NCI-H1694 (cell line): ENCODE results near the gene PSORS1C2.

ENCODE experiments used
- DNase-seq: peaks from one replicate; lab custom pipeline; 2025; lab: John Stamatoyannopoulos, UW

The PSORS1C2 gene

GRCh38 chr6:31140643-31141042, 1.8 kb upstream of the PSORS1C2 start:
- DNase-seq: no peak

DNA sequence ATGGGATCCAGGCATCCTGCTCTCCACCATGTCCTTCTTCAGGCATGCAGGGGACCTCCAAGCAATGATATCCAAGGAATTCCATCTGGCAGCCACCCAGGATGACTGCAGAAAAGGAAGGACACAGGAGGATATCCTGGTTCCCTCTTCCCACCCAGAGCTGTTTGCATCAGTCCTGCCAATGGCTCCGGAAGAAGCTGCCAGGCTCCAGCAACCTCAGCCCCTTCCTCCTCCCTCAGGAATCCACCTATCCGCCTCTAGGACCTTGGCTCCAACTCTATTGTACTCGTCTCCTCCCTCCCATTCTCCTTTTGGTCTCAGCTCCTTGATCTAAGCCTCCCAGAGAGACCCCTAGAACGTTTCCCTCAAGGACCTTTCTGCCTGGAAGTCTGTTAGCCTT, 733 bp upstream of the PSORS1C2 start:
- DNase-seq: no peak

DNA sequence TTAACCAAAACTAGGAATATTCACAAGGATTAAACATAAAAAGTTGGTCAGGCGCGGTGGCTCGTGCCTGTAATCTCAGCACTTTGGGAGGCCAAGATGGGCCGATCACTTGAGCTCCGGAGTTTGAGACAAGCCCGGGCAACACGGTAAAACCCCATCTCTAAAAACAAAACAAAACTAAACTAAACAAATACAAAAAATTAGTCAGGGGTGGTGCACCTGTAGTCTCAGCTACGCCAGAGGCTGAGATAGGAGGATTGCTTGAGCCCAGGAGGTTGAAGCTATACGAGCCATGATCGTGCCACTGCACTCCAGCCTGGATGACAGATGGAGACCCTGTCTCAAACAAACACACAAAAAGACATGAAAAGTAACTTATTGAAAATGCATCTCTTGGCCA, 3.2 kb downstream of the PSORS1C2 start:
- no peak for DNase-seq

DNA sequence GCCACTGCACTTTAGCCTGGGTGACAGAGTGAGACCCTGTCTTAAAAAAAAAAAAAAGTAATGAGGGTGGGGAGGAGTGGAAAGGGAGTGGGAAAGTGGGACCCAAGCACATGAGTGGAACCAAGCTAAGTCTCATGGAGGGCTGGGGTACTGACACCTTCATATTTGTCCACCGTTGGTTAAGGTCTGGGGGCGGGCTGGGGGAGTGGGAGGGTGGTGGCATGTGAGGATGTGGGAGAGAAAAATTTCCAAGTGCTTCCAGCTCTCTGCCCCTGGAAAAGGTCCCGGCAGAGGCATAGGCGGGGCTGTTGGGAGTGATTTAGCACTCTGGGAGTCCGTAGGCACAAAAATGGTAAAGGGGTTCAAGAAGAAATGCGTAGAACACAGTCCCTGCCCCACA, 6.1 kb downstream of the PSORS1C2 start:
- no peak for DNase-seq

GRCh38 chr6:31131595-31131994, 7.3 kb downstream of the PSORS1C2 start:
- no peak for DNase-seq

DNA sequence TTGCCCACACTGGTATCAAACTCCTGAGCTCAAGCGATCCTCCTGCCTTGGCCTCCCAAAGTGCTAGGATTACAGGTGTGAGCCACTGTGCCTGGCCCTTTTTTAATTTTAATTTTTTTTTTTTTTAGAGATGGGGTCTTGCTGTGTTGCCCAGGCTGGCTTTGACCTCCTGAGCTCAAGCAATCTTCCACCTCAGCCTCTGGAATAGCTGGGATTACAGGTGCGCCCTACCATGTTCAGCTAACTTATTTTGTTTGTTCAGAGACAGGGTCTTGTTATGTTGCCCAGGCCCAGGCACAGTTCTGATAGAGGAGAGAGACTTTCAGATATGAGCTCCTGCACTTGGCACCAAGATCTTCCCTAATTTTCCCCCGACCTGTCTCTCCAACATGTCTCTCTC, 8.1 kb downstream of the PSORS1C2 start:
- DNase-seq: no peak

GRCh38 chr6:31129130-31129529, 9.7 kb downstream of the PSORS1C2 start:
- DNase-seq: no peak

DNA sequence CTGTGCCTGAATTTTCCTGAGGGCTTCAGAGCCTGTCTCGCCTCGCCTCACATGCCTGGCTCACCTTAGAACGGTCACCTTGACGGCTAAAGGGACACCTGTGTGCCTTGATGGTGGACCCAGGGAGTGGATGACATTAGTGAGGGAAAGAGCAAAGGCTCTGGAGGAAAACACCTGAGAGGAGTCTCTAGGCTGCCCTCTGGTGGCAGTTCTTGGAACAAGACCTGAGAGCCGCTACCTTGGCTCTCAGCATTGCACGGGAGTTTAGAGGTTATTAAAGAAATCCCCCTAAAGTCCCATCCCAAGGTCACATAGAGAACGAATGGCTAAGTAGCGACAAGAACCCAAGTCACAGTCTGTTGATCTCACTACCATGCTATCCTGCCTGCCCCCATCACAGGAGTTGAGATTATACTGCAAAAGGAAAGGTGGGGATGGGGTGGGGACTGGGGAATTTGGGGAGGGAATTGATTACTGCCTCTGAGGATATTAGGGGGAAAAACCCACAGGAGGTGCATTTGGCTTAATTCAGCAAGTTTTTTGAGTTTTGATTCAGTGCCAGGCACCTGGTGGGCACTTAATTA, 10.7 kb downstream of the PSORS1C2 start:
- DNase-seq: peak; percentile 11

- DNase-seq: no peak
These were observed 12.3 kb downstream of the PSORS1C2 start for GRCh38 chr6:31126396-31127175.

- no peak for DNase-seq
These were observed 13.1 kb downstream of the PSORS1C2 start for GRCh38 chr6:31125586-31126363.

- no peak for DNase-seq
These were observed 13.7 kb downstream of the PSORS1C2 start for GRCh38 chr6:31125162-31125561.

GRCh38 chr6:31122791-31123706, 15.8 kb downstream of the PSORS1C2 start:
- no peak for DNase-seq

DNA sequence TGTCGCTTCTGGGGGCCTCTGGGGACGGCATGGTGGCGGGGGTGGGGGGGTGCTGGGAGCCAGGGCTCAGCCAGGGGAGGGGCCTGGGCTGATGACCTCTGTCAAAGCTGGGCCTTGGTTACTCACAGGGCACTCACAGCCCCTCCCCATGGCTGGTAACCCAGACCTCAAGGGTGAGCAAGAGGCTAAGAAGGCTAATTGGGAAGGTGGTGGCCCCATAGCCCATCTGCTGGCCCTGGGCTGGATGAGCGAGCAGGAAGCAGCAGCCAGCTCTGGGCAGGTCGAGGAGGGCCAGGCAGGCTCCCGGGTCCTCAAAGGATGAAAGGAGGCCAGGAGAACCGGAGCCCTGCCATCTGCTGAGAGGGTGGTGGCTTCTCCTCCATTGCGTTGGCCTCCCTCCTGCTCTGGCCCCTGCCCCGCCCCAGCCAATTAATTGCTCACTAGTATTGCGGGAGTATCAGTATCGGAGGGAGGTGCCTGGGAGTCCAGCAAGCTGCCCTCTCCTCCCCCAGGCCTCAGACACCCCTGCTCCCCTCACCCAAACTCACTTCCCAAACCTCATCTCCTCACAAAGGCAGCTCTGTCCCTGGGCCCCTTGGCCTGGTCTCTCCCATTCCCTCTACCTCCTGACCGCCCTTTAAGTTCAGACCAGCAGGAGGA, 17.6 kb downstream of the PSORS1C2 start:
- DNase-seq: no peak

DNA sequence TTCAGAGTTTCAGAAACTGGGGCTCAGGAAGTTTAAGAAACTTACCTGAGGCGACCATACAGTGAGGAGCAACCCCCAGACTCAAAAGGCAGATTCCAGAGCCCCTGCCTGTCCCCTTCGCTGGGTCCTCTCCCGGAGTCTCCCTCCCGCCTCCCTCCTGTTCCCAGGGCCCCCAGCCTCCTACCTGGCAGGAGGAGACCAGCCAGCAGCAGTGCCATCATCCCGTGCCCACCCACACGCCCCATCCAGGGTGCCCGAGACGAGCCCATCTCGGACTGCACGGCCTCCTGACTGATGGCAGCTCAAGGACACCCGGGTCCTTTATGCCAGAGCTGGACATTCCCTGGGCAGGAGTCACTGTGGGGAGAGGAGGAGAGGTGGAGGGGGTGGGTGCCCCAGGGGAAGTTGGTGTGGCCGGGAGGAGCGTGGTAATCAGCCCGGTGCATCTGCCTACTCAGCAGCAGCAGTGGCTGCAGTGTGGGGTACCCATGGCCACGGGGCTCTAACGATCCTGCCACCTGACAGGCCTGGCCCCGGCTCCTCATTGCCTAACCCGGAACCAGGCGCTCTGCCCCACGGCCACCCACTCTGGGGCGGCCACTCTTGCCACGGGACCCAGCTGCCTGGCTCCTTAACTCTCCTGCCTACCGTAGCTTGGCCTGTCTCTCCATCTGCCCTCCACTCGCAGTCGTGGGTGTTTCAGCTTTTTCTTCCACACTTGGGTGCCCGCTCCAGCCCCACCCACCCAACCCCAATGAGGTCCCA, 18.5 kb downstream of the PSORS1C2 start, which contains the start of gene CDSN:
TSS of gene CDSN (minus strand) at position 296 of the 765 bp plus-strand sequence. CDS start at position 269, 27 bp downstream.
- no peak for DNase-seq

GRCh38 chr6:31118178-31118577, 20.7 kb downstream of the PSORS1C2 start:
- DNase-seq: no peak

DNA sequence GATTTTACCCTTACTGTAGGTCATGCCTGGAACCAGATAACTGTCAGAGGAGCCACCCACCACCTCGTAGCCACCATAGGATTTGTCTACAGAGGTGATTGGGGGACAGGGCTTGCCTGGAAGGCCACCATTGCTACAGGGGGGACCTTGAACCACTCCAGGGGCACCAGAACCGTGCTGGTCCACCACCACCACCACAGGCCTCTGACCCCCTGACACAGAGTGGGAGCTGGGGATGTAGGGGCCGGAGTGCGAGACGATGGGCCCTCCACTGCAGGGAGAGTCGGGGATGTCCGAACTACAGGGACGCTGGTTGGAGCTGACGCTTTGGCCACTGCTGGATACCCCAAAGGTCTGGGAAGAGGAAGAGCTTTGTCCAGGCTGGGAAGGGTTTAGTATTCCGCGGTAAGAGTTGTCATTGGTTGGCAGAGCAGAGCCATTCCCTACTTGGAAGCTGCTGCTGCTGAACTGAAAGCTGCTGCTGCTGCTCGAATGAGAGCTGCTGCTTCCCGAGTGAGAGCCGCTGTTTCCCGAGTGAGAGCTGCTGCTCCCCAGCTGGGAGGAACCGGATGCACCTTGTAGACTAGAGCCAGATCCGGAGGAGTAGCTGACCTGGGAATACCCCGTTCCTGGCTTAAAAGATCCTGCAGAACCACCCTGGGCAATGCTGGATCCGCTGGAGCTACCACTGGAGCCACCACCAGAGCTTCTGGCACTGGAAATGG, 22.0 kb downstream of the PSORS1C2 start:
- DNase-seq: no peak

DNA sequence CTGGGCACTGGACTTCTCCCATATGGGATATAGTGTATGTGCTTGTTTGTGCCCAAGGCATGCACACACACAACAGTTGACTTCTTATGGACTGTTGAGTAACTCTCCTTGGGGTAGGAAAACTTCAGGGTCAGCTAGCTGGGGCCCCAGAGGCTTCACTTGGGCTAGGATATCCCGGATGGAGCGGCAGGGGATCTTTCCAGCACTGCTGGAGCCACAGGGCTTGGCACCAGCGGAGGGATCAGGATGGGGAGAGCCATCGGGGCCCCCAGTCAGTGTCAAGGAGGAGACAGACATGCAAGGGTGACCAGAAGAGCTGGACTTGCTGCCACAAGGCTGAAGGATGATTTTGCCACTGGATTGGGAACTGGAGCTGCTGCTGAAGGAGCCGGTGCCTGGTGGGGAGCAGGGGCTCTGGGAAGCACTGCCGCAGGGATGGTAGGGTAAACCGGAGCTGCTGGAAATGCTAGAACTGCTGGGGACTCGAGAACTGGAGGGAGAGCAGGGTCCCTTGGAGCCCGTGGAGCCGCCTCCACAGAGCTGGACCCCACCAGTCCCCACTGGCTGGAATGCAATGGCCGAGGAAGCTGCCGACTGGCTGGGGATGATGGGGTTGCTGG, 22.8 kb downstream of the PSORS1C2 start:
- no peak for DNase-seq

DNA sequence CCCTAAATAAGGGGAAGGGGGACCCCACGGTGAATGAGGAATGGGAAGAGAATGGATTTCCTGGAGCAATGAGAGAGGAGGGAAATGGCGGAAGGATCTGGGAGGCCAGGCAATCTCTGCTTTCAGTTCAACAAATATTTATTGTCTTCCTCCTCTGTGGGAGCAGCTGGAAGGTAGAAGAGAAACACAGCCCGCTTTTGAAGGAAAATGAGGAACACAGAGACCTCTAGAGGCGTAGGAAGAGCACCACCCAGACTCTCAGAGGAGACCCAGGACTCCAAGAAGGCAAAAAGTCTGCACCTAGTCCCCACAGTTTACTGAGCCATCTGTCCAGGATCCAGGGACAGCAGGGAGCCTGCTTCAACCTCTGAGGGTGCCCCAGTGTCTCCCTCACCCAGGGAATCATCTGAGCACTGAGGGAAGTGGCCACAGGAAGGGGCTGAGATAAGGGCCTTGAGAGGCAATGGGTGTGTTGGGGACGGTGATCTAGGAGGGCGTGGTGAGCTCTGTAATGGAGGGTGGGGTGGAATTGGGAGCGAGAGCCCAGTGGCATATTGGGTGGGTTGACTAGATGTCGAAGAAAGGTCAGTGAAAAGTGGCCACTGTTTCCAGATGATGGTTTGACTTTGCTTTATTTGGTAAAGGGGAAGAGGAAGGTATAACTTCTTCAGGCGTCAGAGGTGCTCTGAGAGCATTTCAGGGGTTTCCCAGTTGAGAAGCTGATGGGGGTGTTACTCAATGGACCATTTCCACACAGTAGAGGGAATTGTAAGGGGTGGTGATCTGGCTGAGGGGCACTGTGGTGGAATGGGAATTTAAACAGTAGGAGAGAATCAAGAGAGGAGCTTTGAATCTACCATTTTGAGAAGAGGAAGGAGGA, 23.7 kb downstream of the PSORS1C2 start:
- no peak for DNase-seq

GRCh38 chr6:31114541-31114878, 24.4 kb downstream of the PSORS1C2 start, which contains the start of gene PSORS1C1:
Gene PSORS1C1 (plus strand): TSS chr6:31114800. CDS start chr6:31129633, 14,833 bp downstream.
- DNase-seq: no peak
